IMR-90 (cell line): ENCODE results near the gene UBTD1. TPM values are rescaled to one million over a fixed set of nuclear protein-coding genes. Genes with fewer than 3 reads are reported as not detected.

Experiments used
- ATAC-seq: fragments of 200-7000 bp; cut with Tn5 transposase; 2 replicates; pipeline ENCODE4 v1.9.1; 2020; ENCODE audit warnings: low read depth, mild to moderate bottlenecking, moderate library complexity
- BruUV-seq: library from RNA; stranded (reverse); fragments of 400-500 nt; replicated peaks from 2 replicates; lab custom pipeline; 2021; lab: Mats Ljungman, UMichigan
- CTCF ChIA-PET: fragments of 300-600 bp; formaldehyde crosslinking; extraction: SDS; loops from one replicate; lab custom pipeline; 2021; ENCODE audit warnings: antibody characterized with exemption; lab: Yijun Ruan, JAX
- POLR2A ChIA-PET: fragments of 300-600 bp; sonication (Branson Sonifier 250); formaldehyde crosslinking; loops from one replicate; lab custom pipeline; 2022; ENCODE audit warnings: antibody characterized with exemption; ENCODE audit not compliant: unreplicated experiment; lab: Charles Lee
- DNase-seq: peaks from one replicate; pipeline ENCODE4 v3.0.0; 2013
- H2AFZ ChIP-seq: replicated peaks from 2 replicates; pipeline ENCODE3; 2013; ENCODE audit warnings: low read length, mild to moderate bottlenecking; ENCODE audit not compliant: poor library complexity
- H2AK5ac ChIP-seq: 2 replicates; pipeline ENCODE4 v1.6.1; 2013; ENCODE audit warnings: low read depth, low read length, inconsistent platforms
- H2AK9ac ChIP-seq: replicated peaks from 2 replicates; pipeline ENCODE3; 2013; ENCODE audit warnings: mild to moderate bottlenecking, low read depth, low read length, moderate library complexity; ENCODE audit not compliant: poor library complexity
- H2BK120ac ChIP-seq: 2 replicates; pipeline ENCODE4 v1.6.1; 2013; ENCODE audit warnings: low read depth, low read length, inconsistent platforms
- H2BK15ac ChIP-seq: 3 replicates; pipeline ENCODE4 v1.6.1; 2013; ENCODE audit warnings: low read depth, low read length, inconsistent platforms
- H2BK20ac ChIP-seq: 2 replicates; pipeline ENCODE4 v1.6.1; 2013; ENCODE audit warnings: low read depth, mild to moderate bottlenecking, inconsistent platforms, low read length, moderate library complexity
- H2BK5ac ChIP-seq: 2 replicates; pipeline ENCODE4 v1.6.1; 2013; ENCODE audit warnings: mild to moderate bottlenecking, low read depth, low read length, inconsistent platforms; ENCODE audit not compliant: poor library complexity, severe bottlenecking
- H3K14ac ChIP-seq: replicated peaks from 2 replicates; pipeline ENCODE4 v1.6.1; 2013; ENCODE audit warnings: low read depth, low read length, inconsistent platforms
- H3K18ac ChIP-seq: 2 replicates; pipeline ENCODE4 v1.6.1; 2013; ENCODE audit warnings: low read depth, low read length, control low read depth
- H3K23ac ChIP-seq: 2 replicates; pipeline ENCODE4 v1.6.1; 2013; ENCODE audit warnings: low read depth, low read length, inconsistent platforms
- H3K27ac ChIP-seq: 2 replicates; pipeline ENCODE4 v1.5.1; 2013; ENCODE audit warnings: mild to moderate bottlenecking, control low read depth, low read length; ENCODE audit not compliant: insufficient read depth
- H3K27me3 ChIP-seq: 2 replicates; pipeline ENCODE4 v1.6.1; 2013; ENCODE audit warnings: low read length; ENCODE audit not compliant: control insufficient read depth, insufficient read depth
- H3K36me3 ChIP-seq: 2 replicates; pipeline ENCODE4 v1.6.1; 2013; ENCODE audit warnings: low read length, mixed read lengths; ENCODE audit not compliant: control insufficient read depth, insufficient read depth
- H3K4ac ChIP-seq: 2 replicates; pipeline ENCODE4 v1.6.1; 2013; ENCODE audit warnings: low read depth, low read length, inconsistent platforms
- H3K4me1 ChIP-seq: 2 replicates; pipeline ENCODE4 v1.6.1; 2013; ENCODE audit warnings: low read length, mixed read lengths; ENCODE audit not compliant: control insufficient read depth, insufficient read depth
- H3K4me2 ChIP-seq: 2 replicates; pipeline ENCODE4 v1.6.1; 2013; ENCODE audit warnings: low read depth, mild to moderate bottlenecking, control low read depth, low read length, moderate library complexity
- H3K4me3 ChIP-seq: 2 replicates; pipeline ENCODE4 v1.5.1; 2013; ENCODE audit warnings: low read depth, mild to moderate bottlenecking, control low read depth, low read length, moderate library complexity; ENCODE audit not compliant: insufficient read depth
- H3K56ac ChIP-seq: 2 replicates; pipeline ENCODE4 v1.6.1; 2013; ENCODE audit warnings: low read length, inconsistent platforms; ENCODE audit not compliant: insufficient read depth; ENCODE audit errors: extremely low read depth
- H3K79me1 ChIP-seq, 2 experiments: 2 replicates each; pipeline ENCODE4 v1.6.1; 2013; ENCODE audit warnings: low read length in 2 of 2, inconsistent platforms in 1 of 2, low read depth in 1 of 2
- H3K9ac ChIP-seq: 2 replicates; pipeline ENCODE4 v1.6.1; 2013; ENCODE audit warnings: low read depth, low read length, control low read depth
- H3K9me1 ChIP-seq: 2 replicates; pipeline ENCODE4 v1.6.1; 2013; ENCODE audit warnings: low read length, inconsistent platforms; ENCODE audit not compliant: insufficient read depth
- H3K9me3 ChIP-seq: 2 replicates; pipeline ENCODE4 v1.6.1; 2013; ENCODE audit warnings: low read length; ENCODE audit not compliant: control insufficient read depth, insufficient read depth
- H4K20me1 ChIP-seq: 2 replicates; pipeline ENCODE4 v1.6.1; 2013; ENCODE audit warnings: low read length, inconsistent platforms; ENCODE audit not compliant: insufficient read depth
- H4K5ac ChIP-seq: 2 replicates; pipeline ENCODE4 v1.6.1; 2013; ENCODE audit warnings: mild to moderate bottlenecking, low read depth, low read length, control low read depth
- H4K8ac ChIP-seq, 2 experiments: 2 replicates each; pipeline ENCODE4 v1.6.1; 2013; ENCODE audit warnings: low read depth in 2 of 2, low read length in 2 of 2, control low read depth in 1 of 2, inconsistent platforms in 1 of 2
- H4K91ac ChIP-seq: 2 replicates; pipeline ENCODE4 v1.6.1; 2013; ENCODE audit warnings: low read depth, low read length, inconsistent platforms; ENCODE audit not compliant: insufficient read depth
- BHLHE40 ChIP-seq: fragments of 150-350 bp; IDR thresholded peaks from 2 replicates; pipeline ENCODE4 v1.6.1; 2016; ENCODE audit warnings: mild to moderate bottlenecking, low read depth, low read length
- CEBPB ChIP-seq: IDR thresholded peaks from 2 replicates; pipeline ENCODE4 v1.6.1; 2012; ENCODE audit warnings: low read depth, low read length, improper control_type of control experiment
- CHD1 ChIP-seq: IDR thresholded peaks from 2 replicates; pipeline ENCODE4 v1.6.1; 2012; ENCODE audit warnings: low read depth, low read length, improper control_type of control experiment
- ELK1 ChIP-seq: fragments of 150-350 bp; IDR thresholded peaks from 2 replicates; pipeline ENCODE4 v1.6.1; 2016; ENCODE audit warnings: low read depth, mild to moderate bottlenecking, low read length, moderate library complexity, borderline replicate concordance
- FOS ChIP-seq: fragments of 150-350 bp; IDR thresholded peaks from 2 replicates; pipeline ENCODE4 v1.6.1; 2016; ENCODE audit warnings: low read depth, low read length
- MAFK ChIP-seq: IDR thresholded peaks from 2 replicates; pipeline ENCODE4 v1.6.1; 2012; ENCODE audit warnings: low read depth, low read length, improper control_type of control experiment
- MAZ ChIP-seq: IDR thresholded peaks from 2 replicates; pipeline ENCODE4 v1.6.1; 2012; ENCODE audit warnings: low read depth, mild to moderate bottlenecking, low read length, improper control_type of control experiment, moderate library complexity, borderline replicate concordance
- MXI1 ChIP-seq: IDR thresholded peaks from 2 replicates; pipeline ENCODE4 v1.6.1; 2012; ENCODE audit warnings: low read depth, mild to moderate bottlenecking, low read length, moderate library complexity, borderline replicate concordance
- NFE2L2 ChIP-seq: fragments of 150-350 bp; IDR thresholded peaks from 2 replicates; pipeline ENCODE4 v1.6.1; 2016; ENCODE audit warnings: low read depth, mild to moderate bottlenecking, low read length
- RCOR1 ChIP-seq: IDR thresholded peaks from 2 replicates; pipeline ENCODE4 v1.6.1; 2012; ENCODE audit warnings: mild to moderate bottlenecking, low read length, improper control_type of control experiment; ENCODE audit not compliant: insufficient replicate concordance
- RFX5 ChIP-seq: IDR thresholded peaks from 2 replicates; pipeline ENCODE4 v1.8.0; 2012; ENCODE audit warnings: low read depth, mild to moderate bottlenecking, low read length, moderate library complexity
- SMC3 ChIP-seq: fragments of 150-350 bp; IDR thresholded peaks from 2 replicates; pipeline ENCODE4 v1.6.1; 2016; ENCODE audit warnings: low read depth, mild to moderate bottlenecking, antibody characterized with exemption, low read length, moderate library complexity
- USF2 ChIP-seq: fragments of 150-350 bp; IDR thresholded peaks from 2 replicates; pipeline ENCODE4 v1.6.1; 2017; ENCODE audit warnings: mild to moderate bottlenecking, antibody characterized with exemption, low read length, low read depth
- WGBS, 2 experiments: methylation state at CpG; one replicate each; pipeline versions ENCODE4 v1.1.5 to v1.1.7; 2013; ENCODE audit warnings: missing lambda C conversion rate in 2 of 2; ENCODE audit not compliant: insufficient read length in 1 of 2; ENCODE audit errors: extremely low coverage in 2 of 2; 5-methylcytosine and 5-hydroxymethylcytosine counted together
- dilution Hi-C: fragments of 300-500 bp; cut with HindIII; formaldehyde crosslinking; loops from one replicate; pipeline ENCODE4 v1.14.3; 2018; ENCODE audit warnings: low sequenced_read_pairs; ENCODE audit not compliant: unreplicated experiment
- in situ Hi-C: fragments of 300-500 bp; cut with MboI; formaldehyde crosslinking; loops from 3 replicates; pipeline ENCODE4 v1.14.3; 2019; ENCODE audit warnings: low sequenced_read_pairs, inconsistent platforms, mixed read lengths
- intact Hi-C: fragments of 100-400 bp; cut with micrococcal nuclease; formaldehyde crosslinking; loops from 2 replicates; pipeline ENCODE4 v1.10.0; 2022
- polyA plus RNA-seq, 3 experiments: library from polyadenylated mRNA; depleted of rRNA; stranded (reverse); fragments of >200 nt; gene quantifications; 2 replicates each; pipeline ENCODE4 v1.2.3, GENCODE V29; 2012; ENCODE audit warnings: low replicate concordance in 1 of 3
- total RNA-seq: library from RNA; depleted of rRNA; stranded (reverse); fragments of >200 nt; gene quantifications from 2 replicates; pipeline ENCODE4 v1.2.3, GENCODE V29; 2012

UBTD1 gene
- total and polyA plus RNA-seq, 2 of the 4 experiments (the other 2 are of a cell fraction) = 21.9 to 44.9 TPM

- H3K9me3 ChIP-seq = no peaks in the 10 kb centered on the region
- no peak overlapping the region for H2BK15ac ChIP-seq
- in situ Hi-C loops (no loop called here), intact Hi-C loops (no loop called here), dilution Hi-C loops (no loop called here)
- H3K36me3 ChIP-seq = no peaks in the 10 kb centered on the region
- H4K8ac ChIP-seq = no peak overlapping the region
- no peak overlapping the region for H3K4ac ChIP-seq
- H4K91ac ChIP-seq = no peak overlapping the region
- no peak for DNase-seq
- H3K4me3 ChIP-seq = no peak overlapping the region
- ChIA-PET POLR2A (no interaction called here), CTCF (interaction anchor here (1.0 kb wide), 1 partner anchor 11 kb away, joined by 3 read pairs; no protein-coding TSS in a partner anchor)
- no peak overlapping the region for H2AK5ac ChIP-seq
- H2BK20ac ChIP-seq = no peak overlapping the region
- no peak overlapping the region for H2AK9ac ChIP-seq
- no peak overlapping the region for H3K56ac ChIP-seq
- peaks cover 20% of the 10 kb centered on the region for H3K9me1 ChIP-seq
- no CpG with 5 or more reads among the region's 6 CpGs for WGBS, 2 experiments
- no peak overlapping the region for H3K4me2 ChIP-seq
- no peak overlapping the region for H2BK5ac ChIP-seq
- no TSS peak for BruUV-seq
- H2BK120ac ChIP-seq = no peak overlapping the region
- no peak overlapping the region for H3K9ac ChIP-seq
- H3K23ac ChIP-seq = no peak overlapping the region
- H3K27ac ChIP-seq = no peak overlapping the region
- peaks cover 37 to 83% of the 10 kb centered on the region in 2 experiments for H3K79me1 ChIP-seq
- no peak for TF ChIP-seq USF2
- TF ChIP-seq MAFK = no peak
- no peak for TF ChIP-seq ELK1
- no peak for TF ChIP-seq MAZ
- TF ChIP-seq NFE2L2 = no peak
- TF ChIP-seq BHLHE40 = no peak
- no peak for TF ChIP-seq RCOR1
- no peak for TF ChIP-seq SMC3
- TF ChIP-seq RFX5 = no peak
- TF ChIP-seq FOS = no peak
- no peak for TF ChIP-seq CEBPB
- TF ChIP-seq CHD1 = no peak
- TF ChIP-seq MXI1 = no peak
- peaks cover 59% of the 10 kb centered on the region for H4K20me1 ChIP-seq
- H3K27me3 ChIP-seq = no peaks in the 10 kb centered on the region
- H3K14ac ChIP-seq = no peak overlapping the region
- no peak for ATAC-seq
- H4K5ac ChIP-seq = no peak overlapping the region
- H2AFZ ChIP-seq = no peak overlapping the region
- no peak overlapping the region for H3K18ac ChIP-seq
- peaks cover 4% of the 10 kb centered on the region for H3K4me1 ChIP-seq
Observed at GRCh38 chr10:97502916-97503315, 4.2 kb downstream of the UBTD1 start.
